HG02852 (cell line): Measurements from ENCODE around the gene EPHA7.

Experiments
- ATAC-seq: cut with Tn5 transposase; IDR thresholded peaks from one replicate; pipeline ENCODE4 v1.9.1; 2021; ENCODE audit warnings: mild to moderate bottlenecking, moderate library complexity; ENCODE audit not compliant: unreplicated experiment

The EPHA7 gene

GRCh38 chr6:93259332-93259731 is 160.0 kb downstream of the EPHA7 start:
- ATAC-seq = no peak

DNA sequence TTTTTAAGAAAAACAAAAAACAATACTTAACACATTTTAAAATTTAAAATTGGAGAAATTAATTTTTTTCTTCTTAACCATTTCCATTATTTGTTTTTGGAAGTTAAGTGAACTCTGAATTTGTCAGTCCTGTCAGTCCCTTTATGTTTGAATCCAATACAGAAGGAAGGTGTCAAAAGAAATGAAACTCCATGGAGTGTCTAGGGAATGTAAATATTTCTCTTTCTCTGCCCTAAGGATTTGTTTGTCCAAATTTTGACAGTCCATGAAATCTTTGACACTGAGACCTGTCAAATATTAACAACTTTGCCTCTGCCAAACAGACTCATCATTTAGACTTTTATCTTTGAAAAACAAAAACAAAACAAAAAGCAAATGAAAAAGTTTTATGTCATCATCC is 166.4 kb downstream of the EPHA7 start:
- no peak for ATAC-seq

DNA sequence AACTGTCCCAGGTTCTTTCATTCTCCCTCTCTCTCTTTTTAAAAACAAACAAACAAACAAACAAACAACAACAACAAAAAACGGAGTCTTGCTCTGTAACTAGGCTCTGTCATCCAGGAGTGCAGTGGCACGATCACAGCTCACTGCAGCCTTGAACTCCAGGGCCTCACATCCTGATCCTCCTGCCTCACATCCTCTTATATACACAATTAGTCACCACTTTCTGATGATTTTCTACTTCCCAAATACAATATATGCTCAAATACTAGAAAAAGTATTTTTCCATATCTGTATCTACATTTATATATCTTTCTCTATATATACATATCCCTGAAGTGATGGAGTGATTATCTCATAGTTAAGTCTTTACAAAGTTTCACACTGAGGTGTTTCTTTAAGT is 170.7 kb downstream of the EPHA7 start:
- ATAC-seq = no peak

DNA sequence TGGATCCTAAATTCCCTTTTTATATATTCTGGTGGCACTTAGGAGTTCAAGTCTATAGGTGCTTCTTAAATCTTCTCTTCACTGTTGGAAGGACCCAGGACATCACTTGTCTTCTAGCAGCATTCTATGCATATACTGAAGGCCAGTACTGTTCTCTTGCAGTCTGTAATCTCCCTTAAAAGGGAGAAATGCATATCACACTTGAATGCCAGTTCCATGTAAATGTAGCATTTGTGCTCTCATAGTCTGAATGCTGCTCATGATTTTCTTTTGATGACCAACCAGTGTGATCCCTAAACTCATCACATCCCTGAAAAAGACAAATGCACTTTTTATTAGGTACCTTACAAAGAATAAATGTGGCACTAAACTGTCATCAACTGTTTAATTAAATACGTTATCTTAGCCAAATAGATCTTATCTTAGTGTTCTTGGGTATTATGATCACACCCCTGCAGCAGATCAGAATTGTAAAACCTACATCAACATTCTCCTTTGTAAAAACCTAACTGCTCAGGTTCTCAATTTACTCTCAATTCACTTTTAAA is 176.1 kb downstream of the EPHA7 start:
- no peak for ATAC-seq

DNA sequence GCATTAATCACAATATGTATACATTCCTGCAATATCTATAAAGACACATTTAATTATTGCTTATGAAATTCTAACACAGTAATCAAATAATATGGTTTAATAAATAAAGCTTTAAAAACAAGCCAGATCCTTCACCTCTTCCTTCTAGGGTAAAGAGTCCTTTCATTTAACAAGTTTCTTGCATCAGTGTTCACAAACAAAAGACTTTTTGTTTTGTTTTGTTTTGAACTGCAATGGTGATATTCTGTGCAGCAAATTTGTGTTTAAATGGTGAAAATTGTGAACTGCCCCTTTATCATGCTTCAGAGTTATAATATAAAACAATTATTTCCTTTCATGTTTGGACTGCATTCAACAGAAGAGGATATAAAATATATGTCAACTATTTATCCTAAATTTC is 177.3 kb downstream of the EPHA7 start:
- ATAC-seq = no peak

DNA sequence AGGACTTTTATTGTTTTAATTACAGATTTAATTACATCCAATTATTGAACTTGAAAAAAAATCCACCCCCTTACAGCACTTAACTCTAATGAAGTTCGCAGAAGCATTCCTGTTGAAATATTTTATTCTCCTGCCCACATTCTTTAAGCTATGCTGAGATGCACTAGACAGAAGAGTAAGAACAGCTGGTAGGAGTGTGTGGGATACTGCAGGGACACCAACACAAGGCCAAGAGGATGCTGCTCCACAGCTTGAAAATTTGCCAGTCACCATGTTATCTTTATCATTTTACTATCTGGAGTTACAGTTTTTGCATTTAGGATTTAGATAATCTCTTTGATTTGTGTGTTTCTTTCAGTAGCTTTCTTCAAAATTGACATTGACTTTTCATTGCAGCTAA is 180.7 kb downstream of the EPHA7 start:
- ATAC-seq = no peak

- no peak for ATAC-seq
These were observed 183.6 kb downstream of the EPHA7 start for GRCh38 chr6:93235775-93236174.

DNA sequence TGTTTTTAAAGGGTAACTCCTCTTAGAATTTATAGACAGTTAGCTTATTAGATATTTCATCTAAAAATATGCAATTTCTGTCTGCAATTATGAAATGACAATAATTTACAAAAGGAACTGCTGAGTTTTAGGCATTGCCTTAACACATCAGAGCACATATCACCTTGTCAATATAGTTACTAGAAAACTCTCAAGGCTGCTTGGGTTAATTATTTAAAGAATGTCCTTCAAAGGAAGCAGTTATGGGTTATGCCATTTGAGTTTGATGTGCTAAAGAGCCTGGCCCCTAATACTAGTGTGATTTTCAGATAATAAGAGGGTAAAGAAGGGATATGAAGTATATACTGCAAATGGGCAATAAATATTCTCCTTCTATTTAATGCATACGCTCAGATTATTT is 192.5 kb downstream of the EPHA7 start:
- no peak for ATAC-seq

- no peak for ATAC-seq
These were observed 197.1 kb downstream of the EPHA7 start for GRCh38 chr6:93222071-93222851.

DNA sequence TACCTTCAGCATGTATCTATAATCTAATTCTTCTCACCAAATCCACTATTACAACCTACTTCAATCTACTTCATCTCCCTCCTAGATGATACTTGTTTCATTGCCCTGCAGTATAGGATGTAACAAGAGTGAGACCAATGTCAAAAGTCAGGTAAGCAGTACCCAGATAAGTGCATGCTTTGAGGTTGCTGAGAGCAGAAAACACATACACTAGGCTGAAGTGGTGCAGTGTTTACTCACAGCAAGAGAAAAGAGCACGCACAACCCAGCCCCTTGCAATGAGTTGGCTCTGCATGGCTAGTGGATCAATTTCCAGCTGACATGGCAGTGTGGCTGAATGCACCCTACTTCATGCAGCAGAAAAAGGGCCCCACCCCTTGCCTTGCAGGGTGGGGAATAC is 199.9 kb downstream of the EPHA7 start:
- no peak for ATAC-seq

DNA sequence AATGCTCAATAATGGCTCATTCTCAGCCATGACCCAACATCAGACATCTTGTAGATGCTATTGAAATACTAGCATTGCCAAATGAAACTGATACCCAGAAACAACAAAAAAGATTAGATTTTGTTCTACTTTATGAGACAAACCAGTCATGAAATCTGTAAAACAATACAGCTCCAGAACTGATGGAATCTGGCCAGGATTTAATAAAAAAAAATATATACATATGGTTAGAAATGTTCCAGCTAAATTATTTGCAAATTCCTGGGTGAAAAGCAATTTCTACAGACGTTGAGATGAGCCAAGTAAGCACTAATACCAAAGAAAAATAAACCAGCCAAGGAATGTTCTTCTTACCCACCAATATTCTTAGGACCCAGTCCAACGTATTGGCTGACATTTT is 201.3 kb downstream of the EPHA7 start:
- no peak for ATAC-seq

- ATAC-seq = no peak
These were observed 206.3 kb downstream of the EPHA7 start for GRCh38 chr6:93213028-93213427.

DNA sequence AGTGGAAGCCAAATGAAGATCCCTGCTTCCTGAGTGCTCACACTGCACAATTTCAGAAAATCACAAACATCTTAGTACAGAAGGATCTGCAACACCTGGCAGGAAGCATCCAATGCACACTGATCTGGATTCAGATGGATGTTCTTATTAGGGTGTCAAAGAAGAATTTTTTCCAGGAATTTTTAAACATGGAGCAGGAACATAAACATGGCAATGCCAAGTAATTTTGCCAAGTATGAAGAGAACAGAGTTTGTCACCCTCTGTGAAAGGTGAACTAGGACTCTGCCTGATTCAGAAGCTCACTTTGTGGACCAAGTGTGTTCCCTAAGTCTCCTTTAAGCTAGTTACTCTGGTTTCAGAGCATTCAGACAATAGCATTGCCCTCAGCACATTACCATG is 208.5 kb downstream of the EPHA7 start:
- no peak for ATAC-seq

GRCh38 chr6:93209358-93209757 is 210.0 kb downstream of the EPHA7 start:
- no peak for ATAC-seq

GRCh38 chr6:93196406-93196970 is 222.9 kb downstream of the EPHA7 start:
- no peak for ATAC-seq

- no peak for ATAC-seq
These were observed 224.9 kb downstream of the EPHA7 start for GRCh38 chr6:93194480-93194879.

GRCh38 chr6:93193868-93194267 is 225.5 kb downstream of the EPHA7 start:
- no peak for ATAC-seq
